ENCODE data around the gene MYEOV. TPM values are rescaled to one million over a fixed set of nuclear protein-coding genes. Genes with fewer than 3 reads are reported as not detected.

The MYEOV gene
- polyA plus RNA-seq, 3 donors: 0.03 TPM; not detected in 2

DNA sequence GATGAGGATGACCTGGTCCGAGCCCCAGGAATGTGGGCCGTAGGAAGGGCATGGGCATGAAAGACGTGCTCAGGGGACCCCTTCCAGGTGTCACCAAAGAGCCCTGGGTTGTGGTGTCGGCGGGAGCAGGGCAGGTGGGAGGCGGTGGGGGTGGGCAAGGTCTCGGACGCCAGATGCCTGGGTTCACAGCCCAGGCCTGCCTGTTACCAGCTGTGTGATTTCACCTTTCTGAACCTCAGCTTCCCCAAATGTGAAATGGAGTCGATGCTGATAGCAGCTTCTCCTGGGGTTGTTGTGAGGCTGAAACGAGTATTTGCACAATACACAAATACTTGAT is 42.9 kb upstream of the MYEOV start:
- 87% methylated on average over 5 of the region's 10 CpGs for whole genome bisulfite sequencing (ENCODE audit: insufficient coverage)
- Histone ChIP-seq H3K27me3 (ENCODE audit: control insufficient read depth in 2 of 2, insufficient read depth in 2 of 2, low read length in 2 of 2) (no peaks in the 10 kb centered on the region), H3K27ac (ENCODE audit: low read depth in 1 of 2, low read length in 2 of 2) (no peak overlapping the region), H3K4me2 (replicated peaks; ENCODE audit: extremely low read depth, low read length, poor library complexity, severe bottlenecking) (no peak overlapping the region), H3K36me3 (replicated peaks in 1 of 2; ENCODE audit: control insufficient read depth in 1 of 2, insufficient read depth in 2 of 2, low read length in 2 of 2) (no peaks in the 10 kb centered on the region), H3K9ac (ENCODE audit: insufficient read depth, low read length, poor library complexity, severe bottlenecking) (no peak overlapping the region), H3K4me3 (replicated peaks in 1 of 3; ENCODE audit: low read depth in 2 of 3, low read length in 3 of 3) (no peak overlapping the region), H2AFZ (ENCODE audit: insufficient read depth, low read depth, low read length, poor library complexity, severe bottlenecking) (no peak overlapping the region), H3K9me3 (replicated peaks in 1 of 2; ENCODE audit: control insufficient read depth in 1 of 2, insufficient read depth in 1 of 2, low read length in 2 of 2) (peaks cover 0 to 4% of the 10 kb centered on the region in 2 donors), H3K79me2 (ENCODE audit: insufficient read depth, low read length) (no peaks in the 10 kb centered on the region), H3K4me1 (ENCODE audit: control insufficient read depth in 1 of 2, insufficient read depth in 2 of 2, low read length in 2 of 2) (no peaks in the 10 kb centered on the region), H4K20me1 (ENCODE audit: insufficient read depth, low read length) (no peaks in the 10 kb centered on the region)
- Mint-ChIP-seq H3K36me3 (no peaks in the 10 kb centered on the region), H3K4me3 (no peak overlapping the region), H3K27ac (no peak overlapping the region), H3K4me1 (no peaks in the 10 kb centered on the region), H3K9me3 (peaks cover 11 to 21% (median 14%) of the 10 kb centered on the region in 7 donors), H3K27me3 (ENCODE audit: low read depth in 3 of 3) (peaks cover 11 to 19% (median 12%) of the 10 kb centered on the region in 3 donors)
- DNase-seq: no peak
- TF ChIP-seq, protein P1, sequence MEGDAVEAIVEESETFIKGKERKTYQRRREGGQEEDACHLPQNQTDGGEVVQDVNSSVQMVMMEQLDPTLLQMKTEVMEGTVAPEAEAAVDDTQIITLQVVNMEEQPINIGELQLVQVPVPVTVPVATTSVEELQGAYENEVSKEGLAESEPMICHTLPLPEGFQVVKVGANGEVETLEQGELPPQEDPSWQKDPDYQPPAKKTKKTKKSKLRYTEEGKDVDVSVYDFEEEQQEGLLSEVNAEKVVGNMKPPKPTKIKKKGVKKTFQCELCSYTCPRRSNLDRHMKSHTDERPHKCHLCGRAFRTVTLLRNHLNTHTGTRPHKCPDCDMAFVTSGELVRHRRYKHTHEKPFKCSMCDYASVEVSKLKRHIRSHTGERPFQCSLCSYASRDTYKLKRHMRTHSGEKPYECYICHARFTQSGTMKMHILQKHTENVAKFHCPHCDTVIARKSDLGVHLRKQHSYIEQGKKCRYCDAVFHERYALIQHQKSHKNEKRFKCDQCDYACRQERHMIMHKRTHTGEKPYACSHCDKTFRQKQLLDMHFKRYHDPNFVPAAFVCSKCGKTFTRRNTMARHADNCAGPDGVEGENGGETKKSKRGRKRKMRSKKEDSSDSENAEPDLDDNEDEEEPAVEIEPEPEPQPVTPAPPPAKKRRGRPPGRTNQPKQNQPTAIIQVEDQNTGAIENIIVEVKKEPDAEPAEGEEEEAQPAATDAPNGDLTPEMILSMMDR (IDR thresholded peaks at IDR 0.05): no peak
- intact Hi-C loops (cut with micrococcal nuclease): no loop called here

DNA sequence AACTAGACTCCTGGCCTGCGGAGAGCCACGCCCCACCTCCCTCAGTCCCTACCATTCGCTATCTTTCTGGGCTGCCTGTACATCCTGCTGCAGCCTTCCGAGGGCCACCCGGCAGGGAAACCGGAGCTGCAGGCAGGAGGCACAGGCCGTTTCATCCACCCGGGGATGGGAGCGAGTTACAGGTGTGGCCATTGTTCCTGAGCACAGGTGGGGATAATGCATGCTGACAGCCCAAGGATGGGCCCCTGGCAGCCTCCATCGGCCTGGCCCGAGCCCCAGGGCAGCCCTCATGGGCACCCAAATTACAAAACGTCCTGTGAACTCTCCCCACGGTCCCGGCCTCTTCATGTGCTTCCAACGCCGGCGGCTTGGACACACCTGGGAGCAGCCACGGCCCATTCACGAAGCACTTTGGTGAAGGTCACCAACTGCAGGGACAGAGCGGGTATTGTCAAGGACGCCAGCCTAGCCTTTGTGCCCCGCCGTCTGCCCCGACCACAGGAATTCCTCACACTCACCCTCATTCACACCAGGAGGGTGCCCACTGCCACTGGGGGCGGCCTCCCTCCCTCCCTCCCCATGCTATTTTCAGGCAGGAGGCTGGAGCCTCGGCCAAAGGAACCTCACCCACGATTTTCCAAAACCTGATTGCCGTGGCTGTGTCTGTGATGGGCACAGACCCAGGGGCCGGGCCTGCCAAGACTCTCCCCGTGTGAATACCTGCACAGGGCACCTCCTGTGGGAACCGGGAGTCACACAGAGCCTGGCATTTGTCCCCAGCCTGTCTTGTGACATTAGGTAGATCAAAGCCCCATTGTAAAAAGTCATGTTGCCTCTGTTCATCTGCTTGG is 42.1 kb upstream of the MYEOV start:
- 94% methylated on average over 29 of the region's 31 CpGs for WGBS (ENCODE audit: insufficient coverage)
- peaks cover 12 to 23% (median 14%) of the 10 kb centered on the region in 7 donors for H3K9me3 Mint-ChIP-seq

More for the DNA sequence above, 42.1 kb upstream of the MYEOV start:
- DNase-seq: no peak
- H3K4me1 ChIP-seq (ENCODE audit: control insufficient read depth in 1 of 2, insufficient read depth in 2 of 2, low read length in 2 of 2): no peaks in the 10 kb centered on the region
- no peak overlapping the region for H3K27ac Mint-ChIP-seq
- no peaks in the 10 kb centered on the region for H3K36me3 ChIP-seq (replicated peaks in 1 of 2; ENCODE audit: control insufficient read depth in 1 of 2, insufficient read depth in 2 of 2, low read length in 2 of 2)
- peaks cover 0 to 4% of the 10 kb centered on the region in 2 donors for H3K9me3 ChIP-seq (replicated peaks in 1 of 2; ENCODE audit: control insufficient read depth in 1 of 2, insufficient read depth in 1 of 2, low read length in 2 of 2)
- H3K4me3 ChIP-seq (replicated peaks in 1 of 3; ENCODE audit: low read depth in 2 of 3, low read length in 3 of 3): no peak overlapping the region
- no peak overlapping the region for H3K27ac ChIP-seq (ENCODE audit: low read depth in 1 of 2, low read length in 2 of 2)
- H3K79me2 ChIP-seq (ENCODE audit: insufficient read depth, low read length): no peaks in the 10 kb centered on the region
- no peaks in the 10 kb centered on the region for H3K36me3 Mint-ChIP-seq
- H2AFZ ChIP-seq (ENCODE audit: insufficient read depth, low read depth, low read length, poor library complexity, severe bottlenecking): no peak overlapping the region
- H3K27me3 Mint-ChIP-seq (ENCODE audit: low read depth in 3 of 3): peaks cover 8 to 19% (median 8%) of the 10 kb centered on the region in 3 donors
- H3K9ac ChIP-seq (ENCODE audit: insufficient read depth, low read length, poor library complexity, severe bottlenecking): no peak overlapping the region
- H3K4me3 Mint-ChIP-seq: no peak overlapping the region
- H3K4me1 Mint-ChIP-seq: no peaks in the 10 kb centered on the region
- TF ChIP-seq, protein P1 (IDR thresholded peaks at IDR 0.05): no peak
- H3K27me3 ChIP-seq (ENCODE audit: control insufficient read depth in 2 of 2, insufficient read depth in 2 of 2, low read length in 2 of 2): no peaks in the 10 kb centered on the region
- H3K4me2 ChIP-seq (replicated peaks; ENCODE audit: extremely low read depth, low read length, poor library complexity, severe bottlenecking): no peak overlapping the region
- intact Hi-C loops (cut with micrococcal nuclease): no loop called here
- H4K20me1 ChIP-seq (ENCODE audit: insufficient read depth, low read length): no peaks in the 10 kb centered on the region
